ENCODE data around the gene IFNAR1. TPM values are rescaled to one million over a fixed set of nuclear protein-coding genes. Genes with fewer than 3 reads are reported as not detected.

IFNAR1 gene
- total and polyA plus RNA-seq, 4 experiments from 2014 or later = 52.5 to 64.4 (median 61.3) TPM

- H3K9me3 ChIP-seq (ENCODE audit: control insufficient read depth in 1 of 2, low read length in 2 of 2) = no peaks in the 10 kb centered on the region
Measured at GRCh38 chr21:33355355-33355754, 30.6 kb downstream of the IFNAR1 start.

GRCh38 chr21:33355996-33356395 is 31.2 kb downstream of the IFNAR1 start:
- Mint-ChIP-seq H3K27ac (peak overlapping the region in 2 of 7 donors; percentile 10 to 67), H3K27me3 (no peaks in the 10 kb centered on the region), H3K36me3 (peaks cover 20 to 43% of the 10 kb centered on the region in 2 donors), H3K9me3 (no peaks in the 10 kb centered on the region), H3K4me1 (peaks cover 9 to 14% (median 12%) of the 10 kb centered on the region in 4 donors), H3K4me3 (no peak overlapping the region)
- Histone ChIP-seq H3K4me3 (ENCODE audit: low read length in 2 of 2) (no peak overlapping the region), H3K27ac (ENCODE audit: low read depth, low read length) (no peak overlapping the region), H3K36me3 (ENCODE audit: insufficient read depth, low read length) (no peaks in the 10 kb centered on the region), H3K4me1 (ENCODE audit: insufficient read depth, low read length) (peaks cover 6% of the 10 kb centered on the region), H3K27me3 (ENCODE audit: insufficient read depth, low read length) (no peaks in the 10 kb centered on the region), H3K9me3 (ENCODE audit: control insufficient read depth in 1 of 2, low read length in 2 of 2) (no peaks in the 10 kb centered on the region)
- DNase-seq = no peak
- intact Hi-C loops (cut with micrococcal nuclease) = no loop called here
- ChIA-PET CTCF (ENCODE audit: partially characterized antibody) (interaction anchor here (0.9 to 1.4 kb wide), 3 partner anchors 12 to 89 kb away, joined by 3 to 5 read pairs (median 4); no protein-coding TSS in a partner anchor), POLR2A (ENCODE audit: partially characterized antibody) (no interaction called here)

More at GRCh38 chr21:33355355-33355754, 30.6 kb downstream of the IFNAR1 start:
- H3K4me1 ChIP-seq (ENCODE audit: insufficient read depth, low read length) = peaks cover 3% of the 10 kb centered on the region
- Mint-ChIP-seq H3K27me3 (no peaks in the 10 kb centered on the region), H3K27ac (peak overlapping the region in 4 of 7 donors; percentile 46 to 67 (median 52)), H3K36me3 (peaks cover 24 to 47% of the 10 kb centered on the region in 2 donors), H3K9me3 (no peaks in the 10 kb centered on the region), H3K4me3 (peak overlapping the region in 1 of 8 donors; percentile 27), H3K4me1 (peaks cover 9 to 15% (median 12%) of the 10 kb centered on the region in 4 donors)
- no peak for DNase-seq
- CTCF ChIA-PET (ENCODE audit: partially characterized antibody) = interaction anchor here (0.8 to 1.4 kb wide), 3 partner anchors 15 to 156 kb away, joined by 3 to 5 read pairs (median 4); partner anchors contain the start of gene IFNAR1
- intact Hi-C loops (cut with micrococcal nuclease) = no loop called here
- H3K27me3 ChIP-seq (ENCODE audit: insufficient read depth, low read length) = no peaks in the 10 kb centered on the region
- POLR2A ChIA-PET (ENCODE audit: partially characterized antibody) = no interaction called here
- H3K4me3 ChIP-seq (ENCODE audit: low read length in 2 of 2) = no peak overlapping the region
- no peak overlapping the region for H3K27ac ChIP-seq (ENCODE audit: low read depth, low read length)
- H3K36me3 ChIP-seq (ENCODE audit: insufficient read depth, low read length) = peaks cover under 1% of the 10 kb centered on the region

GRCh38 chr21:33357177-33357576 is 32.4 kb downstream of the IFNAR1 start:
- intact Hi-C loops (cut with micrococcal nuclease) = no loop called here
- ChIA-PET CTCF (ENCODE audit: partially characterized antibody) (interaction anchor here (0.6 to 1.2 kb wide), 2 partner anchors 10 to 87 kb away, joined by 3 to 5 read pairs; no protein-coding TSS in a partner anchor), POLR2A (ENCODE audit: partially characterized antibody) (no interaction called here)
- Mint-ChIP-seq H3K4me1 (peaks cover 16 to 20% (median 19%) of the 10 kb centered on the region in 4 donors), H3K36me3 (peaks cover 17 to 41% of the 10 kb centered on the region in 2 donors), H3K4me3 (no peak overlapping the region), H3K27ac (peak overlapping the region in 1 of 7 donors; percentile 22), H3K27me3 (no peaks in the 10 kb centered on the region), H3K9me3 (peaks cover 0 to 3% (median 0%) of the 10 kb centered on the region in 8 donors)
- Histone ChIP-seq H3K36me3 (ENCODE audit: insufficient read depth, low read length) (no peaks in the 10 kb centered on the region), H3K9me3 (ENCODE audit: control insufficient read depth in 1 of 2, low read length in 2 of 2) (no peaks in the 10 kb centered on the region), H3K27me3 (ENCODE audit: insufficient read depth, low read length) (no peaks in the 10 kb centered on the region), H3K4me1 (ENCODE audit: insufficient read depth, low read length) (peaks cover 14% of the 10 kb centered on the region), H3K4me3 (ENCODE audit: low read length in 2 of 2) (no peak overlapping the region), H3K27ac (ENCODE audit: low read depth, low read length) (no peak overlapping the region)
- no peak for DNase-seq

- Histone ChIP-seq H3K4me1 (ENCODE audit: insufficient read depth, low read length) (peaks cover 21% of the 10 kb centered on the region), H3K4me3 (ENCODE audit: low read length in 2 of 2) (no peak overlapping the region), H3K36me3 (ENCODE audit: insufficient read depth, low read length) (no peaks in the 10 kb centered on the region), H3K27ac (ENCODE audit: low read depth, low read length) (no peak overlapping the region), H3K27me3 (ENCODE audit: insufficient read depth, low read length) (no peaks in the 10 kb centered on the region), H3K9me3 (ENCODE audit: control insufficient read depth in 1 of 2, low read length in 2 of 2) (no peaks in the 10 kb centered on the region)
- H3K36me3 Mint-ChIP-seq = peaks cover 14 to 34% of the 10 kb centered on the region in 2 donors
- H3K4me3 Mint-ChIP-seq = no peak overlapping the region
- intact Hi-C loops (cut with micrococcal nuclease) = no loop called here
- peaks cover 0 to 3% (median 0%) of the 10 kb centered on the region in 8 donors for H3K9me3 Mint-ChIP-seq
- ChIA-PET POLR2A (ENCODE audit: partially characterized antibody) (interaction anchor here (4.7 to 5.3 kb wide), 2 partner anchors 21 to 33 kb away, joined by 62 to 114 read pairs; partner anchors contain the start of gene IFNAR1), CTCF (ENCODE audit: partially characterized antibody) (interaction anchor here (0.9 to 5.5 kb wide), 10 partner anchors 12 to 162 kb away, joined by 4 to 90 read pairs (median 20); partner anchors contain the start of genes IFNAR1 and IFNGR2)
- peak overlapping the region in 1 of 7 donors; percentile 50 for H3K27ac Mint-ChIP-seq
- H3K4me1 Mint-ChIP-seq = peaks cover 17 to 27% (median 24%) of the 10 kb centered on the region in 4 donors
- DNase-seq = no peak
- no peaks in the 10 kb centered on the region for H3K27me3 Mint-ChIP-seq
Measured at GRCh38 chr21:33359446-33359845, 34.7 kb downstream of the IFNAR1 start.

GRCh38 chr21:33360281-33360680 is 35.5 kb downstream of the IFNAR1 start:
- Mint-ChIP-seq H3K27ac (peak overlapping the region in 1 of 7 donors; percentile 94), H3K9me3 (peaks cover 0 to 3% (median 0%) of the 10 kb centered on the region in 8 donors), H3K36me3 (peaks cover 12 to 28% of the 10 kb centered on the region in 2 donors), H3K4me3 (no peak overlapping the region), H3K27me3 (no peaks in the 10 kb centered on the region), H3K4me1 (peaks cover 13 to 25% (median 20%) of the 10 kb centered on the region in 4 donors)
- H3K36me3 ChIP-seq (ENCODE audit: insufficient read depth, low read length) = no peaks in the 10 kb centered on the region
- peaks cover 21% of the 10 kb centered on the region for H3K4me1 ChIP-seq (ENCODE audit: insufficient read depth, low read length)
- no peak for DNase-seq
- POLR2A ChIA-PET (ENCODE audit: partially characterized antibody) = interaction anchor here (1.6 to 5.3 kb wide), 7 partner anchors 9 to 160 kb away, joined by 6 to 114 read pairs (median 25); partner anchors contain the start of genes DNAJC28, IFNAR1 and IL10RB
- intact Hi-C loops (cut with micrococcal nuclease) = loop anchor here (2.0 to 5.0 kb wide), 2 partner anchors 15 to 93 kb away; partner anchors contain the start of gene IL10RB
- CTCF ChIA-PET (ENCODE audit: partially characterized antibody) = interaction anchor here (1.4 to 5.5 kb wide), 26 partner anchors 9 to 185 kb away, joined by 4 to 90 read pairs (median 18); partner anchors contain the start of genes IFNAR1, IFNGR2, IL10RB and TMEM50B
- H3K27ac ChIP-seq (ENCODE audit: low read depth, low read length) = no peak overlapping the region
- no peaks in the 10 kb centered on the region for H3K9me3 ChIP-seq (ENCODE audit: control insufficient read depth in 1 of 2, low read length in 2 of 2)
- no peaks in the 10 kb centered on the region for H3K27me3 ChIP-seq (ENCODE audit: insufficient read depth, low read length)
- H3K4me3 ChIP-seq (ENCODE audit: low read length in 2 of 2) = no peak overlapping the region

DNA sequence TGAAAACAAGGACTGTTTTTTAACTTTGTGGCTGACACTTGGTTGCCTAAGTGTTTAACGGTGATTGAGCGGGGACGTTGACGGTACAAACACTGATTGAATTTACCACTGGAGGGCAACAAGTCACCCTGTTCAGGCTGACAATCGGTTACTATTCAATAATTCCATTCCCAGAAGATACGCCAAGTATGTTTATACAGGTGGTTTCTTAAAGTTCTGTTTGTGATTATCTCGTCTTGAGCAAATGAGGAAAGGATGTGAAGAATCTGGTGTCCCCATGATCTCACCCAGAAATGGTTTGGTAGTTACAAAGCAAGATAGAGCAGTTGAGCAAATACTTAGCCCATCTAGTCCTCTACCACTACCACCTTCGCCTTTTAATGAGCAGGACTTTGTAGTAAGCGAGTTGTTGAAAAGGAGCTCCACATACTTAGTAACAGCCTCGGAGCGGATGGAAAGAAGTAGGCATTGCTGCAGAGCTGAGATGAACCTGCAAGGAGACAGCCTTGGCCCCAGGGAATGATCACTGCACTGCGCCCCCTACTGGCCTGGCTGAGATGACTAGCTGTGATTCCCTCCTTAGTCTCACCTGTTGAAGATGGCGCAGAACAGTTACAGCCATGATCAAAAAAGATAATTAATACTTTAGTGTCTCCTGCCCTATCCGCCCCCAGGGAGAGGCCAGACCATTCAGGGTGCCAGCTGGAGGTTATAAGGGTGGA is 36.3 kb downstream of the IFNAR1 start:
- Histone ChIP-seq H3K4me3 (ENCODE audit: low read length in 2 of 2) (peak overlapping the region; percentile 47 to 58), H3K27ac (ENCODE audit: low read depth, low read length) (peak overlapping the region; percentile 47), H3K9me3 (ENCODE audit: control insufficient read depth in 1 of 2, low read length in 2 of 2) (no peaks in the 10 kb centered on the region), H3K27me3 (ENCODE audit: insufficient read depth, low read length) (no peaks in the 10 kb centered on the region), H3K4me1 (ENCODE audit: insufficient read depth, low read length) (peaks cover 21% of the 10 kb centered on the region), H3K36me3 (ENCODE audit: insufficient read depth, low read length) (no peaks in the 10 kb centered on the region)
- Mint-ChIP-seq H3K27me3 (peaks cover 0 to under 1% of the 10 kb centered on the region in 2 donors), H3K27ac (peak overlapping the region; percentile 87 to 99 (median 94)), H3K36me3 (peaks cover 8 to 22% of the 10 kb centered on the region in 2 donors), H3K4me1 (peaks cover 13 to 22% (median 18%) of the 10 kb centered on the region in 4 donors), H3K4me3 (peak overlapping the region; percentile 83 to 97 (median 91)), H3K9me3 (peaks cover 0 to 3% (median 0%) of the 10 kb centered on the region in 8 donors)
- intact Hi-C loops (cut with micrococcal nuclease) = loop anchor here (1.0 to 5.0 kb wide), 7 partner anchors 14 to 161 kb away; partner anchors contain the start of genes IFNGR2 and IL10RB
- CTCF ChIA-PET (ENCODE audit: partially characterized antibody) = interaction anchor here (0.6 to 5.5 kb wide), 72 partner anchors 9 to 945 kb away, joined by 3 to 90 read pairs (median 6); partner anchors contain the start of genes DONSON, IFNAR1, IFNGR2 and IL10RB
- peak; percentile 82 to 87 (median 83) for DNase-seq
- POLR2A ChIA-PET (ENCODE audit: partially characterized antibody) = interaction anchor here (0.6 to 5.3 kb wide), 51 partner anchors 8 to 633 kb away, joined by 3 to 114 read pairs (median 7); partner anchors contain the start of genes DNAJC28, DONSON, IFNAR1 and IFNAR2

Data from CD4-positive, alpha-beta memory T cell (primary cell).